Testis (tissue), 2 donors: ENCODE data around the gene ERI2.

Experiments
- POLR2A ChIP-seq: fragments of 450-650 bp; IDR thresholded peaks from one replicate; pipeline ENCODE4 v1.6.1; 2017; ENCODE audit warnings: antibody characterized with exemption, mild to moderate bottlenecking, moderate library complexity
- TF ChIP-seq, protein P1 (sequence below), 3 experiments: fragments of 450-650 bp in 2 of 3; fragments of 200-600 bp in 1 of 3; sonication (generic) in 1 of 3; IDR thresholded peaks; one replicate each; pipeline ENCODE4 v1.5.1; 2016 to 2019; ENCODE audit warnings: antibody characterized with exemption in 3 of 3, mild to moderate bottlenecking in 2 of 3, moderate library complexity in 1 of 3

DNA sequence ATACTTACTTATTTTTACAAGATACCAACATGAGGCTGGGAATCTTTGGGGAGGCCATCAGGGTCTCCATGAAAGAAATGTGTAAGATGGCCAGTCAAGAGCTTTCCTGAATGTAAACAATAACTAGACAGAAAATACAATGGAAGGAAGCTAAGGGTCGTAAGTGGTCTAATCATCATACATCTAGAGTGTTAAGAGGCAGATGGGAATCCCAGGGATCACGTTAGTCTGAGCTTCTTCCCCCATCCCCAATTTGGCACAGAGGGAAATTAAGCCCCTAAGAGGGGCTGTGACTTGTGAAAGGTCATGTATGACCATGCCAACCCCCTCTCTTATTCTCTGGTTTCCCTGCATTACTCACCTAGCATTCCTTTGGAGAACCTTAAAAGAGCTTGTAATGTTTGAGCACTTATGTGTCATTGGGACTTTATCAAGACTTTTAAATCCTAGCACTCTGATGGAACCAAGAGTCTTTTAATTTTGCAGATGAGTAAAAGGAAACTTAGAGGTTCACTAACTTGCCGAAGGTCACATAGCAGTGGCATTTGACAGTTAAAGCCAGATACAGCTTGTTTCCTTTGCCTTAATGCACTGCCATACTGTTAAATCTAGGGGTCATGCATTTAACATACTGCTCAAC, 47.8 kb upstream of the ERI2 start:
- TF ChIP-seq, protein P1, sequence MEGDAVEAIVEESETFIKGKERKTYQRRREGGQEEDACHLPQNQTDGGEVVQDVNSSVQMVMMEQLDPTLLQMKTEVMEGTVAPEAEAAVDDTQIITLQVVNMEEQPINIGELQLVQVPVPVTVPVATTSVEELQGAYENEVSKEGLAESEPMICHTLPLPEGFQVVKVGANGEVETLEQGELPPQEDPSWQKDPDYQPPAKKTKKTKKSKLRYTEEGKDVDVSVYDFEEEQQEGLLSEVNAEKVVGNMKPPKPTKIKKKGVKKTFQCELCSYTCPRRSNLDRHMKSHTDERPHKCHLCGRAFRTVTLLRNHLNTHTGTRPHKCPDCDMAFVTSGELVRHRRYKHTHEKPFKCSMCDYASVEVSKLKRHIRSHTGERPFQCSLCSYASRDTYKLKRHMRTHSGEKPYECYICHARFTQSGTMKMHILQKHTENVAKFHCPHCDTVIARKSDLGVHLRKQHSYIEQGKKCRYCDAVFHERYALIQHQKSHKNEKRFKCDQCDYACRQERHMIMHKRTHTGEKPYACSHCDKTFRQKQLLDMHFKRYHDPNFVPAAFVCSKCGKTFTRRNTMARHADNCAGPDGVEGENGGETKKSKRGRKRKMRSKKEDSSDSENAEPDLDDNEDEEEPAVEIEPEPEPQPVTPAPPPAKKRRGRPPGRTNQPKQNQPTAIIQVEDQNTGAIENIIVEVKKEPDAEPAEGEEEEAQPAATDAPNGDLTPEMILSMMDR (IDR thresholded peaks at IDR 0.05), result no peak
- TF ChIP-seq POLR2A, result no peak
